A673 (cell line): ENCODE data around the gene LUC7L.

Source experiments
- EZH2 ChIP-seq: fragments of 200-600 bp; sonication (generic); IDR thresholded peaks from 2 replicates; pipeline ENCODE4 v1.6.1; 2017; ENCODE audit warnings: borderline replicate concordance, low read depth, mild to moderate bottlenecking, mixed read lengths, antibody characterized with exemption, low read length; ENCODE audit not compliant: poor library complexity, severe bottlenecking
- TF ChIP-seq, protein P1 (sequence below): fragments of 300-800, 200-600 bp; sonication (generic); conservative IDR thresholded peaks from 2 replicates; pipeline ENCODE4 v1.5.1; 2017; ENCODE audit warnings: low read depth, mild to moderate bottlenecking, antibody characterized with exemption, low read length, moderate library complexity, mixed read lengths

GRCh38 chr16:228151-228851 is 948 bp downstream of the LUC7L start:
- TF ChIP-seq EZH2, result no peak
- TF ChIP-seq, protein P1, sequence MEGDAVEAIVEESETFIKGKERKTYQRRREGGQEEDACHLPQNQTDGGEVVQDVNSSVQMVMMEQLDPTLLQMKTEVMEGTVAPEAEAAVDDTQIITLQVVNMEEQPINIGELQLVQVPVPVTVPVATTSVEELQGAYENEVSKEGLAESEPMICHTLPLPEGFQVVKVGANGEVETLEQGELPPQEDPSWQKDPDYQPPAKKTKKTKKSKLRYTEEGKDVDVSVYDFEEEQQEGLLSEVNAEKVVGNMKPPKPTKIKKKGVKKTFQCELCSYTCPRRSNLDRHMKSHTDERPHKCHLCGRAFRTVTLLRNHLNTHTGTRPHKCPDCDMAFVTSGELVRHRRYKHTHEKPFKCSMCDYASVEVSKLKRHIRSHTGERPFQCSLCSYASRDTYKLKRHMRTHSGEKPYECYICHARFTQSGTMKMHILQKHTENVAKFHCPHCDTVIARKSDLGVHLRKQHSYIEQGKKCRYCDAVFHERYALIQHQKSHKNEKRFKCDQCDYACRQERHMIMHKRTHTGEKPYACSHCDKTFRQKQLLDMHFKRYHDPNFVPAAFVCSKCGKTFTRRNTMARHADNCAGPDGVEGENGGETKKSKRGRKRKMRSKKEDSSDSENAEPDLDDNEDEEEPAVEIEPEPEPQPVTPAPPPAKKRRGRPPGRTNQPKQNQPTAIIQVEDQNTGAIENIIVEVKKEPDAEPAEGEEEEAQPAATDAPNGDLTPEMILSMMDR, result no peak
